ENCODE data around the gene POC1A.

DNA sequence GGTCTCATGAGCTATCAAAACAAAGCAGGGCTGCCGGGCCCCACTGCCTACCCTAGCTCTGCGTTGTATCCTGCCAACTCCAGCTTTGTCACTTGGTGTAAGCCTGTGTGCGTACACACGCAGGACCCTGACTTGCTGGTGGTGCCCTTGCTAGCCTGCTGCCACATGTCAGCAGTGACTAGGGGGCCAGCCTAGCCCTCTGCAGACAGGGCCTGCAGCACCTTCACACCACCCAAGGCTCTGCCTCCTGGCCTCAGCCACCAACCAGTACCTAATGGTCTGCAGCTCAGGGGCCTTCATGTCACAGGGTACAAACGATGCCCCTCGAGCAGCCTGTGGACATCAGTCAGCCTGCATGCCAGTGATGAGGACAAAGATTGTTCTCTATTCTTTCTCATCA is 67.8 kb downstream of the POC1A start:
- TF ChIP-seq CTCF (optimal IDR thresholded peaks at IDR 0.05 in 1 of 3, IDR thresholded peaks at IDR 0.05 in 1 of 3, conservative IDR thresholded peaks at IDR 0.05 in 1 of 3; ENCODE audit: extremely low read depth in 1 of 3, insufficient read depth in 2 of 3, low read length in 3 of 3) (no peak), EZH2 (IDR thresholded peaks at IDR 0.05; ENCODE audit: low read length) (no peak)

Data from keratinocyte (primary cell).